HG02981 (cell line): ENCODE data around the gene ENG.
"Not testable (repeated sequence)": the region's sequence is repeated elsewhere in the genome, so short reads cannot be mapped to it uniquely, and the experiment has no call there.

Experiments used
- ATAC-seq: cut with Tn5 transposase; IDR thresholded peaks from one replicate; pipeline ENCODE4 v1.9.1; 2021; ENCODE audit warnings: mild to moderate bottlenecking, moderate library complexity; ENCODE audit not compliant: unreplicated experiment

ENG gene

DNA sequence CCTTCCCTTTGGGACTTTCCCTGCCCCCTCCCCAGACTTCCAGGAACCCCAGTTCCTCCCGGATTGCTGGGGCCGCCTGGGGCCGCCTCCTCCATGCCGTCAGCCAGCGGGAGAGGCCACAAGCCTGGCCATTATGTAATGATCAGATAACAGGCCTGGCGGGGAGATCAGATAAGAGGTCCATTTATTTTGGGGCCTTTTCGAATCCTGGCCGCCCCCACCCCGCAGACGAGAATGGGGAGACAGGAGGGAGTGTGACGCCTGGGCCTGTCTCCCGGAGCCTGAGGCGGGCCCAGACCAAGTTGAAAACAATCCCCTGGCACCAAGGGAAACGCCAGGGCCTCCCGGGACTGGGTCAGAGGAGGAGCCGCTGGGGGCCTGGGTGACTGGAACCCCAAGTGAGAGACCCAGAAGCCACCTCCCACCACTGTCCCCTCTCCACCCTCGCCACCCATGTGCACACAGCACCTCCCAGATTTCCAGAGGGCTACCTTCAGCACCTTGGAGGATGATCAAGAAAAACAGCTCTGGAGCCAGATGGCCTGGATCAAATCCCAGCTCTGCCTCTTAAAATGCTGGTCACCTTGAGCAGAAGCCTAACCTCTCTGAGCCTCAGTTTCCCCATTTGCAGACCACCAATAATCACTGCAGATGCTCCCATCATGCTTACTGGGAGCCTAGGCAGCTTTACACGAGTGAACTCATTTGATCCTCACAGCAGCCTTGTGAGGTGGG is 7.8 kb downstream of the ENG start:
- ATAC-seq = no peak

DNA sequence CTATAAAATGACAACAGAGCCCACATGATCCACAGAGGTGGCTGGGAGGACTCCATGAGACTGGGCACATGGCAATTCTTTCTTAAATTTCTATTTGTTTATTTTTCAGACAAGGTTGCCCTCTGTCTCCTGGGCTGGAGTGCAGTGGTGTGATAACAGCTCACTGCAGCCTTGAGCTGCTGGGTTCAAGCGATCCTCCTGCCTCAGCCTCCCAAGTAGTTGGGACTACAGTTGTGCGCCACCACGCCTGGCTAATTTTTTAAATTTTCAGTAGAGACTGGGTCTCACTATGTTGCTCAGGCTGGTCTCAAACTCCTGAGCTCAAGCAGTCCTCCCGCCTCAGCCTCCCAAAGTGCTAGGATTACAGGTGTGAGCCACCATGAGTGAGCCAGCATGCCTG is 8.8 kb downstream of the ENG start:
- not testable (repeated sequence) for ATAC-seq

DNA sequence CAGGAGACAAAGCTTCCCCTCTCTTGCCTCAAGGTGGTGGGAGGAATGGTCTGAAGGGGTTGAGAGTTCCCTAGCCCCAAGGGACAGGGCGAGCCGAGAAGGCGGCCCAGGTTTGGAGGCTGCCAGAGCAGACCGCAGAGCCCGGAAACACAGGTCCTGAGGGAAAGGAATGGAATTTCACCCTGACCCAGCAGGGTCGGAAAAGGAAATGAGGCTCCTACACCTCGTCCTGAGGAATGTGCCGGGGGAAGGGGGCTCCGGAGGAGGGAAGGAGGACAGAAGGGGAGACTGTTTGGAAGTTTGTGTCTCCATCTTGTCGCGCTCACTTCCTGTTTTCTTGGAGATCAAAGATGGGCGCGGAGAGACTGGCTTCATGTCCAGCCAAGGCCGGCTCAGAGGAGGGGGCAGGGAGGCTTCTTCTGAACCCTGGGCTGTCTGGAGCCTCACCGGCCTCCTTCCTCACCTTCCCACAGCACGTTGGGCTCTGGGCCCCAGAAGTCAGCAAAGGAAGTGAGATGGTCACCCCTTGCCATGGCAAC is 9.6 kb downstream of the ENG start:
- no peak for ATAC-seq

DNA sequence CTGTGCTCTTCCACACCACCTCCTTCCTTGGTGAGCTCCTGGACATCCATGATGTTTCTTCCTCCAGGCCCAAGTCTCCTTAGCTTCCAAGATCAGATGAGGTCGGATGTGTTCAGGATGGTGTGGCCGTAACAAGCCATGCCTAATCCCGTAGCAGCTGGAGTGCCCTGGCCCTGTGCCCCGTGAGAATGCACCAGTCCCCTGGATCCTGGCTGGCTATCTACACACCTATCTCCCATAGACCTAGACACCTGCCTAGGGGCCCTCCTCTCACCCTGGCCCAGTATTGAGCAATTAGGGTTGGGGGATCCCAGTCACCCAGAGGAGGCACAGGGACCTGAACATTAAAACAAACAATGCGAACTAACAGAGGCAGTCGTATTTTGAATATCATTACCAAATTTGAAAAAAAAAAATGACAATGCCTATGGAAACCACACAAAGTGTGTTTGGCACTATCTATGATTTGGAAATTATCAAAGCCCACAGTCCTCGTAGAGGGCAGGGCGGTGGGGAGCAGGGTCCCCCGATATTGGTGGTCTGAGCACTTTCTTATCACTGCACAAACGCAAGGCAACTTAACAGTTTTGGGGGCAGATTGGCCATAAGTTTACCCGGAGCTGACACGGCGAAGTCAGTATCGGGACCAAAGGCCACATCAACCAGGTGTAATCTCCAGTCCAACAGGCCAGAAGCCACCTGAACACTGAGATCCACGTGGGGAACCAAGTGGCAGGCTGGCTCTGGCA is 13.2 kb downstream of the ENG start:
- ATAC-seq = no peak

DNA sequence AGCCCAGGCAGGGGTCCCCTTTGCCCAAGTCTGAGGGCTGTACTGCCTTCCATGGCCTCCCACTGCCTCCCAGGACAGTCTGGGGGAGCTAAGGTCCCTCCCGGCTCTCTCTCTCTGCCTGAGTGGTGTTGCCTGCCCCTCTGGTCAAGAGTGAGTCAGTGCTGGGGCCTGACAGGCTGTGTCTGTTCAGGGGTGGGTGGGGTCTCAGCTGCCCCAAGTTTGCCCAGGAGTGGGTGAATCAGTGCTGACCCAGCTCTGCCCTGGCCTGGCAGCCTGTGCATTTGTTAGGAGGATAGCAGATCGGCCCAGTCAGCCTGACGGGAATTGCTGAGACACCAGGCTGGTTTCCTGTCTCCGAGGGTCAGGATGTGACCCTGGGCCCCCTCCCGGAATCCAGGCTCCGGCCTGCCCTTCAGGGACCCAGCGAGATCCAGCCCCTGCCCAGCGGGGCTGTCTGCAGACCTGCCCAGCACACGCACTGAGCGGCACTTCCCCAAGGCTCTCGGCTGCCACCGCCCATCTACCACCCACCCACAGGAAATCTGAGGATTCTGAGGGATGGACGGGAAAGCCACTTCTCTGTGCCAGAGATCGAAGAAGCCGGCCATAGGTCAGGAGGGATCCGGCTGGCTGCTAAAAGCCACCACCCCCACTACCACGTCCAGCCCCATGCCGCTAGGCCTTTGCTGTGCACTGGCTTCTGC is 15.9 kb downstream of the ENG start:
- no peak for ATAC-seq

DNA sequence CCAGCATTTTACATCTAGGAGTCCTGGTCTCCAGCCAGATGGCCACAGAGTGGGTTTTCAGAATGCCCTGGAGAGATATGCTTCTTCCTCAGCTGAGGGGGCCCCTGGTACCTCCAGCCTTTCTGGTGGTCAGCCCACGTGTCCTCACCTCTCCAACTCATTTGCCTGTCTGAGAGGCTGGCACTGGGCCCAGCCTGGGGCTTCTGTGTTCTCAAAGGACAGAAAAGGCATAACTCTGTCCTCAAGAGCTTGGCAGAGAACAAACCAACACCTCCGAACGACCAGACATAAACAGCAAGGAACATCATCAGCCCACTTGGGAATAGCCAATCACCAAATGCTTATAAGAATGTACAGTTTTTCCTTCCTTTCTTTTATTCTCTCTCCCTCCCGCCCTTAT is 17.1 kb downstream of the ENG start:
- no peak for ATAC-seq

DNA sequence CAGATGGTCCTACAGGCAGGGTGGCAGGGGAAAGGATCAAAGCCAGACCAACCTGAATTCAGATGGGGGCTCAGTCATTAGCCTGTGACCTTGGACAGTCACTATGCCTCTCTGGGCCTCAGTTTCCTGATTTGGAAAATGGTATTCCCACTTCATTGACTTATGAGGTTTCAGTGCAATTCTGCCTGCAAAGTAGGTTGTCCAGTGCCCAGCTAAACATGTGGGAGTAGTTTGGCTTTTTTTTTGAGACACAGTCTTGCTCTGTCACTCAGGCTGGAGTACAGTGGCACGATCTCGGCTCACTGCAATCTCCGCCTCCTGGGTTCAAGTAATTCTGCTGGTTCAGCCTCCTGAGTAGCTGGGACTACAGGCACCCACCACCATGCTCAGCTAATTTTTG is 17.9 kb downstream of the ENG start:
- not testable (repeated sequence) for ATAC-seq

DNA sequence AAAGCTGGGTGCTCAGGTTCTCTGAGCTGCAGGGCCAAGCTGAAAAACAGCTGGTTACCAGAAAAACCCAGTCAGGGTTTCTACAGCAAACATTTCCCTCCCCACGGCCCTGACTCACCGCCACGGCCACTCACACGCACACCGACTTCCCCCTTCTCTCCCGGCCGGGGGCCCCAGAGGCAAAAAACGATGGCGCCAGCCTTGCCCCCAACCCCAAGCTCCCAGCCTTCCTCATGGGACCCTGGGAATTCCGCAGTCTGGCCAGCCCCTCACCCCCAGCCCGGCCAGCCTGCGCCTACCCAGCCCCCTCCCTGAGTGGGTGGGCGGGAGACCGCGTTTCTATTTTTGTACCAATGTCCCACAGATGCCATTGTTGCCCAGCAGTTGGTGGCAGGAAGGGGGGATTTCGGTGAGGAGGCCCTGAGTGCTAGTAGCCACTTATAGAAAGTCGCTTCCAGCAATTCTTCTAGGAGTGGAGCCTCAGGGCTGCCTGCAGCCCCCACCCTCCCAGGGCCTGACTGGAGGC is 18.4 kb downstream of the ENG start:
- no peak for ATAC-seq

DNA sequence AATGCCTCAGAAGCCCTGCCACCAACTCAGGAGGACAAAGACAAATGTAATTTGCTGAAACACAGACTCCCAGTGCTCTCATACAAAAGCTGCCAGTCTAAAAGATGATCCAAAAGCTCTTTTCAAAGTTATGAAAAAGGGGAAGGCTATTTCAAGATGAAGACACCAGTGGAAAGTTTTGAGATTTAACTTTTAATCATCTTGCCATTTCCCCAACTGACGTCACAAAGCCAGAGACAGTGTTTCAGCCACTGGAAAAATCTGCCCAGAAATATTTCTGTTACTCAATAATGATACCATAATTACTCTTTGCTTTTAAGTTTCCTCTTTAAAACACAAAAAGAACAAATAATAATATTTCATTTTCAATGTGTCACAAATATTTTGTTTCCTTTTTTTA is 20.9 kb downstream of the ENG start:
- no peak for ATAC-seq

DNA sequence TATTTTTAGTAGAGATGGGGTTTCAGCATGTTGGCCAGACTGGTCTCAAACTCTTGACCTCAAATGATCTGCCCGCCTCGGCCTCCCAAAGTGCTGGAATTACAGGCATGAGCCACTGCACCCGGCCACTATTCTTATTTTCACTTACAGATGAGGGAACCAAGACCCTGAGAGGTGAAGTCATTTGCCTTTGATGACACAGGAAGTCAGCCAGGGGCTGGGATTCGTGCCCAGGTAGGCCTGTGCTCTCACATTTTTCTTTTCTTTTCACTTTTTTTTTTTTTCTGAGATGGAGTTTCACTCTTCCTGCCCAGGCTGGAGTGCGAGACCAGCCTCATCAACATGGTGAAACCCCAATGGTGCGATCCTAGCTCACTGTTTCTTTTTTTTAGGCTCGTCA is 22.2 kb downstream of the ENG start:
- no peak for ATAC-seq

DNA sequence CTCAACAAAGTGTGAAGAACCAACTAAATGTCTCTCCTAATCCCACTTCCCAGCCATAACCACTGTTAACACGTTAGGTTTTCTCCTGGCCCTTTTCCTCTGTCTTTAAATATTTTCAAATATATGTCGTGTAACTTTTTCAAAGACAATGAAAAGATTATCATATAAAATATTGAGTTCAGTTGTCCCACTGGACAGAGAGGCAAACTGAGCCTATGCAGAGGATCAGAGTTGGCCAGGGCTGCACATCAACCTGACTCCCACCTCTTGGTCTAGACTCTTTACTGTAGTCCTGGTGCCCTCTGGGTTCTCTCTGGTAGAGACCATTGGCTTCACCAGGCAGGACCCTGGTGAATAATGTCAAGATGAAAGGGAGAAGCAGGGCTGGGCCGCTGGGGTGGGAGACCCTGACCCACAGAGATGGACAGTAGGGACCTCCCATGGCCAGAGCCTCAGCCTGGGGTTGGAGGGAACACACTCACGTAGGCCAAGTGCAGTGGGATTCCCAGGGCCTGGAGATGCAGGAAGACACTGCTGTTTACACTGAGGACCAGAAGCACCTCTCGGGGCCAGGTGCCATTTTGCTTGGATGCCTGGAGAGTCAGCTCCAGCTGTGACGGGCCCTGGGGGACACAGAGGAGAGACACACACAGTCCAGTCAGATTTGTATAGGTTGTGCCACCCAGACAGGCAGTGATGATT is 25.1 kb downstream of the ENG start:
- ATAC-seq = no peak

DNA sequence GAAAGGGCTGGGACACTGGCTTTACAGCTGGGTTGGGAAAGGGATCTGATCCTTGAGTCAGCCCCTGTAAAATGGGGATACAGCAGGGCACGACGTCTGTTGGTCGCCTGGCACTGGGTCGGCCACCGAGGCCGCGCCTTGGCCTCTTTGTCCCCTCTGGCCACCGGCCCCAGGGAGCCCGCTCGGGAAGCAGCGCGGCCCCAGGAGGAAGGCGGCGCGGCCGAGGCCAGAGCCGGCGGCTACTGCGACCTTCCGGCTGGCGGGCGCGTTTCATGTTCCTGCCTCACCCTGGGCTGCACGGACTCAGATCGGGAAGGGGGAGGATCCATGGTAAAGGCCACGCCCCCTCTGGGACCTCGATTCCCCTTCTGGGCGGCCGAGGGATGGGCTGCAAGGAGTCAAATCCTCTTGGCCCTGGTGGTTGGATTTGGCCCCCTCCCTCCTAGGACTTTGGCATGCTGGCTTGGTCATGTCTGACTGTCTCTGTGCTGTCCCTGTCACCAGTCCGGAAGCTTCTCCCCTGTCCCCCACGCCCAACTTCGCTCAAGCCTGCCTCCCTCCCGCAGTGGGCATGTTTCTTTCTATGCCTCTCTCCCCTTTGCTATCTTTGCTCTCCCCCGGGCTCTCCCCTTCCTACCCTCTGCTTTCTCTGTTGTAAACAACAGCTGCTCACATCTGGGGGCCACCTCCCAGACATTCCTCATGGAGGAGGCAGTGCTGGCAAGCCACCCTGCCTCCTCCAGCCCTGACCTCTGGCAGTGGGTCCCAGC is 26.0 kb downstream of the ENG start:
- no peak for ATAC-seq

DNA sequence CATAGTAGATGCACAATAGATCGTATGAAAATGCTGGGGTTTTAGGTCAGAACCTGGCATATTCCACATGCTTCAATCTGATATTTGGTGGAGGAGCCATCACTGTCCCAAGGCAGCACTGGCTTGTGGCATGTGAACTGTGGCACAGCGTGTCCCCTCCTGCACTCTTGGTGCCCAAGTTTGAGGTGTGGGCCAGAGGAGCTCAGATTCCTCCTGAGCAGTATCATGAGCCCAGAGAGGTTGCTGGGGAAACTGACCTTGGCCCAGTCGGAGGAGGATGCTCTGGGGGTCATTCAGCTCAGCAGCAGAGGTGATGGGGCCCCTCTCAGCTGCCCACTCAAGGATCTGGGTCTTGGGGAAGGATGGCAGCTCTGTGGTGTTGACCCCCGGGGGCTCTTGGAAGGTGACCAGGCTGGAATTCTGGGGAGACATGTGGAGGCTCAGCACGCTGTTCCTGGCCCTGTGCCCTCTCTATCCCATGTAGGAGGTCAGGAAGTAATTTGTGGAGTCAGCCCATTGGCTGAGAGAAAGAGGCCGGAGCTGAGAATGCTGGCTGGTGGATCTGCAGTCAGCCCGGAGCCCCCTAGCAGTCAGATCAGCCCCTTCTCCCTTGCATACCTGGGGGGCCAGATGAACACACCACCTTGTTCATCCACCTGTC is 28.1 kb downstream of the ENG start:
- ATAC-seq = no peak

DNA sequence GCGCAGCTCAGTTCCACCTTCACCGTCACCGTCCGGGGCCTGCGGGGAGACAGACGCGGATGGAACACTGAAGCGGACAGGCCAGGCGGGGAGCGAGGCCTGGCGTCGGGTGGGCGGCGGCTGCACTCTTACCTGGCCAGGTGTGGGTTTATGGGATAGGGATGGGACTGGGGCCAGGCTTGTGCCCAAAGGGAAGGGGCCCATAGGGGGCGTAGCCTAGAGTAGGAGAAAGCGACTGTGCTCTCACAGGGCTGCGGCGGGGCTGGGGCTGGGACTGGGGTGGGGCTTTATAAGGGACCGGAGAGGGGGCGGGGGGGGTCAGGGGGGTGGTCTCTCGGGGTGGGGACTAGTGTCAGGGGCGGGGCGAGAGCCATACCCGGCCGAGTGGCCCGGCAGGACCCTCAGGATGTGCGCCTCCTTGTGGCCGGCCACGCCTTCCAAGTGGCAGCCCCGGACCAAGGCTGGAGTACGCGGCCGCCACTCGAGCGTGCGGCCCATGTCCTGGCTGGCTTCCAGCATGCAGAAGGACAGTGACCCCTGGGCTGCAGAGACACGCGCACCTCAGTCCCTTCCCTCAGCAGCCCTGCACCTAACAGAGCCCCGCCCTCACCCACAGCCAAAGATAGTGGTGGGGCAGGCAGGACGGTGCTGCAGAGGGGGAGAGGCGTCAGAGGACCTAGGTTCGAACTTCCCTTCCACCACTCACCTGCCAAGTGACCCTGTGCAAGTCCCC is 29.0 kb downstream of the ENG start:
- ATAC-seq = no peak

DNA sequence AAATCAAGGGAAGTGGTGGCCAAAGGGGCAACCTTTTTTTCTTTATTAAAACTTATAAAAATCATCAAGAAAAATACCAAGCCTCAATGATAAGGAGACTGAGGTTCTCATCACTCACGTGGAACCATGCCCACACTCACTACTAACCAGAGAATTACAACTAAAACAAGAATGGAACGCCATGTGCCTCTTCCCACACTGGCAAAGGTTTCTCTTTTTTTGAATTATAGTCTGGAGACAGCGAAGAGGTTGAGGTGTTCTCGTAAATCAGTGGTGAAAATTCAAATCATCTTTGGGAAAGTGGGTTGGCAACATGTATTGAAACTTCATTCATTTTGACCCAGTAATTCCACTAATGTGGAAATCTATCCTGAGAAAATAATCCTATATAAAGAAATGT is 32.4 kb downstream of the ENG start:
- ATAC-seq = no peak

DNA sequence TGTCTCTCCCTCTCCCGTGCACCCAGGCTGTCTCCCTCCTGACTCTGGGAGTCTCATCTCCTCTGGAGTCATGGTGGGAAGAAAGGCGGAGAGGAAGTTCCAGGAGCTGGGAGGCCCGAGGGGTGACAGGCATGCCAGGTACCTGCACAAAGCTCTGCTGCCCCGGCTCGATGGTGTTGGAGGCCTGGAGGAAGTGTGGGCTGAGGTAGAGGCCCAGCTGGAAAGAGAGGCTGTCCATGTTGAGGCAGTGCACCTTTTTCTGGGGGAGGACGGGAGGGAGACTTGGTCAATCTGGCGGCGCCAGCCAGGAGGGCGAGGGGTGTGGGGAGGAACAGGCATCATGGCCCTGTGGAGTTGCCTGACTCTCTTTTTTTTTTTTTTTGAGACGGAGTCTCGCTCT is 35.9 kb downstream of the ENG start:
- ATAC-seq = no peak

DNA sequence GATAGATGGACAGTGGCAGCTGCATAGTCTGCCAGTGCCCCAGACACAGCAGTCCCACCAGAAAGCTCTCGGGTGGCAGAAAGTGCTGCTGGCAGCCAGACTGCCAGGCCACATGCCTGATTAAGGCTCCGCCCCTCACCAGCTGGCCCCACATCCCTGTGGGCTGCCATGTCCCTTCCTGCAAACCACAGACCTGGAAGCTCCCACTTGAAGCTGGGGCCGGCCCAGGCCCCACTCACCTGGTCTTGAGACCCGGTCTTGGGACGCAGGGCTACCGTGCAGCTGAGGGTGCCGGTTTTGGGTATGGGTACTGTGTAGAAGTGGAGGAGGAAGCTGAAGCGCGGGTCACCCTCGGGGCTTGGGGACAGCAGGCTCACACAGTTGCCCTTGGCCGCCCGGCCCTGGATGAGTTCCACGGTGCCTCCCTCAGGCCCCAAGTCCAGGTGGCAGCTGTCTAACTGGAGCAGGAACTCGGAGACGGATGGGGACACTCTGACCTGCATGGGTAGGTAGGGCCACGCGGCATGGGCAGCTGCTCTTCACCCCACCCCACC is 36.5 kb downstream of the ENG start:
- no peak for ATAC-seq

DNA sequence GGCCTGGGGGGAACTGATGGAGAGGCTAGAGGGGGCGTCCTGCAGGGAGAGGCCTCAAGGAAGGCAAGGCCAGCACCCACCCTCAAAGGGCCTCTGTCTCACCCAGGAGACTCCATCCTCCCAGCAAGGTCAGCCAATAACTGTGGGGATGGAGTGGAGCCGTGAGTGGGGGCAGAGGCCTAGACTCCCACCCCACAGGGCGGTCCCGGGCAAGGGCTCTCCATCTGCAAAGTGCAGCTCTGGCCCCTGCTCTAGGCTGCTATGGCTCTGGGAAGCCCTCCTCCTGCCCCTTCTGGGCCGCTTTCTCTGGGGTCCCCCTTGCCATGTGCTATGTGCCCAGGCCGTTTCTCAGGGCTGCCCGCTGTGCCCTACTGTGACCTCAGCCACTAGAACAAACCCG is 37.7 kb downstream of the ENG start:
- no peak for ATAC-seq

DNA sequence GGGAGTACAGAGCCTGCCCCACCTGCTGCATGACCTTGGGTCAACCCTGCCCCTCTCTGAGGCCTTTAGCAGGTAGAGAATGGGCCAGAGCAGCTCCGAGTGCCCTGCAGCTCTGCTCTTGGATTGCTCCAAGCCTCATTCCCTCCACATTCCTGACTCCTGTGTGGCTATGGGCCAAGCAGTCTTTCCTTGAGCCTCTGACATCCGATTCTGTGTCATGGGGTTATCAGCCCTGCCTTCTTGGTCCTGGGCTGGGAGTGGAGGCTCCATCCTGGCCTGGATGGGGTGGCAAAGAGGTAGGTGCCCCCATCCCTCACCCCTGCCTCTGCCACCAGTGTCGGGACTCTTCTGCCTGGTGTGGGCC is 38.1 kb downstream of the ENG start:
- ATAC-seq = no peak
